Measurements from ENCODE around the gene REEP3. TPM values are rescaled to one million over a fixed set of nuclear protein-coding genes. Genes with fewer than 3 reads are reported as not detected.
"Not testable (repeated sequence)": the region's sequence is repeated elsewhere in the genome, so short reads cannot be mapped to it uniquely, and the experiment has no call there.

The REEP3 gene
- total and polyA plus RNA-seq, 2 of the 8 experiments (the other 6 are each of a cell fraction or from before 2014, with no cell fraction given) = 5.8 to 31.5 TPM

- CTCF ChIA-PET (ENCODE audit: partially characterized antibody) = interaction anchor here (1.0 kb wide), 1 partner anchor 20 kb away, joined by 3 read pairs; no protein-coding TSS in a partner anchor
- H2BK15ac ChIP-seq (ENCODE audit: low read length); H2AFZ ChIP-seq (ENCODE audit: low read length); H3K4me2 ChIP-seq (ENCODE audit: insufficient read depth in 1 of 2, low read depth in 2 of 2, low read length in 2 of 2); H3K23ac ChIP-seq (ENCODE audit: insufficient read length); H3K56ac ChIP-seq (replicated peaks; ENCODE audit: insufficient read length, low read depth, low read length); POLR2A ChIA-PET (ENCODE audit: partially characterized antibody); H3K9ac ChIP-seq (replicated peaks in 1 of 4; ENCODE audit: extremely low read depth in 1 of 4, low read depth in 3 of 4, low read length in 3 of 4); H4K91ac ChIP-seq (replicated peaks; ENCODE audit: insufficient read length, low read length); H3K36me3 ChIP-seq (ENCODE audit: control insufficient read depth in 2 of 4, insufficient read depth in 4 of 4, low read length in 3 of 4); H2AK5ac ChIP-seq (ENCODE audit: low read depth, low read length); H4K8ac ChIP-seq (ENCODE audit: extremely low read depth, insufficient read depth, low read length); H3K18ac ChIP-seq (ENCODE audit: extremely low read depth, low read length); H2BK20ac ChIP-seq (ENCODE audit: low read length); H3K4me1 ChIP-seq (replicated peaks in 1 of 4; ENCODE audit: control insufficient read depth in 3 of 4, insufficient read depth in 4 of 4, low read length in 3 of 4); DNase-seq (ENCODE audit: low read depth in 1 of 2, low spot score in 2 of 2); H2BK12ac ChIP-seq (ENCODE audit: low read depth, low read length); H4K5ac ChIP-seq (ENCODE audit: insufficient read length, low read depth, low read length); H4K20me1 ChIP-seq (replicated peaks in 1 of 2; ENCODE audit: control insufficient read depth in 1 of 2, insufficient read depth in 2 of 2, low read length in 2 of 2); H3K4me3 ChIP-seq (ENCODE audit: extremely low read depth in 1 of 4, insufficient read depth in 2 of 4, low read depth in 3 of 4, low read length in 4 of 4); H3K27ac ChIP-seq (ENCODE audit: low read depth, low read length); H3K23me2 ChIP-seq (ENCODE audit: low read depth, low read length); H3K4ac ChIP-seq (replicated peaks; ENCODE audit: insufficient read length, low read depth, low read length); H3K14ac ChIP-seq (ENCODE audit: insufficient read length); H3K9me3 ChIP-seq (ENCODE audit: insufficient read depth in 2 of 2, low read depth in 1 of 2, low read length in 1 of 2); H2BK120ac ChIP-seq (replicated peaks; ENCODE audit: low read depth, low read length); FAIRE-seq; H3K27me3 ChIP-seq (replicated peaks in 1 of 4; ENCODE audit: control insufficient read depth in 3 of 4, extremely low read depth in 1 of 4, insufficient read depth in 3 of 4, low read length in 3 of 4); H2BK5ac ChIP-seq (ENCODE audit: low read depth, low read length); H3K79me1 ChIP-seq (ENCODE audit: low read depth, low read length): not testable (repeated sequence)
- H3K79me2 ChIP-seq (ENCODE audit: control insufficient read depth in 1 of 2, insufficient read depth in 2 of 2, low read length in 2 of 2) = peaks cover 0 to 25% of the 10 kb centered on the region in 2 experiments; a peak in 2 of 4 replicates
- 97% methylated on average over 3 of the region's 3 CpGs; no CpG with 5 or more reads in 1 of the 2 experiments for WGBS, 2 experiments (ENCODE audit: extremely low coverage in 1 of 2, insufficient coverage in 1 of 2, insufficient read length in 1 of 2, insufficient replicate concordance in 2 of 2, low coverage in 1 of 2, low lambda C conversion rate in 2 of 2, missing lambda C conversion rate in 1 of 2)
Observed at GRCh38 chr10:63564731-63565130, 43.5 kb downstream of the REEP3 start.

All from H1 (cell line).